ENCODE results near the gene RGS7. TPM values are rescaled to one million over a fixed set of nuclear protein-coding genes. Genes with fewer than 3 reads are reported as not detected.
"Not testable (repeated sequence)": the region's sequence is repeated elsewhere in the genome, so short reads cannot be mapped to it uniquely, and the experiment has no call there.

RGS7 gene
- total RNA-seq, 2 donors from 2014 or later, result not detected

DNA sequence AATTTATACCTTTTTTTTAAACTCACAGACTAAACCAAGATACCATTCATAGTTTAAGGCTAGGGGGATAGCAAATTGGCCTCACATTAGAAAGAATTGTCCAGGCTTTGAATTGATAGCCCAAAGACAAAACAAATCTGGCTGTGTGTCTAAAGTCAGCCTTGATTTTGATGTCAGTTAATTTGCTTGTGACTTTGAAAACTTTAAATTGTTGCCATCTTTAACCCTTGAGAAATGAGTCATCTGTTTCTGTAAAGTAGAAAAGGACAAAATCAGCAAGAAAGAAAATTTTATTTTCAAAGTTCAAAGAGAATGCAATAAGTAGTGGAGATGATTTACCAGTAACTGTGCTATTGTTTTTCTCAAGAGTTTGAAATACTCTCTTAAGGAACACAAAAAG lies 184.5 kb downstream of the RGS7 start:
- Histone ChIP-seq H3K27ac (no peak overlapping the region), H3K9me3 (no peaks in the 10 kb centered on the region), H3K36me3 (no peaks in the 10 kb centered on the region), H3K4me1 (no peaks in the 10 kb centered on the region), H3K4me3 (no peak overlapping the region), H3K27me3 (no peaks in the 10 kb centered on the region)
- TF ChIP-seq, protein P1, sequence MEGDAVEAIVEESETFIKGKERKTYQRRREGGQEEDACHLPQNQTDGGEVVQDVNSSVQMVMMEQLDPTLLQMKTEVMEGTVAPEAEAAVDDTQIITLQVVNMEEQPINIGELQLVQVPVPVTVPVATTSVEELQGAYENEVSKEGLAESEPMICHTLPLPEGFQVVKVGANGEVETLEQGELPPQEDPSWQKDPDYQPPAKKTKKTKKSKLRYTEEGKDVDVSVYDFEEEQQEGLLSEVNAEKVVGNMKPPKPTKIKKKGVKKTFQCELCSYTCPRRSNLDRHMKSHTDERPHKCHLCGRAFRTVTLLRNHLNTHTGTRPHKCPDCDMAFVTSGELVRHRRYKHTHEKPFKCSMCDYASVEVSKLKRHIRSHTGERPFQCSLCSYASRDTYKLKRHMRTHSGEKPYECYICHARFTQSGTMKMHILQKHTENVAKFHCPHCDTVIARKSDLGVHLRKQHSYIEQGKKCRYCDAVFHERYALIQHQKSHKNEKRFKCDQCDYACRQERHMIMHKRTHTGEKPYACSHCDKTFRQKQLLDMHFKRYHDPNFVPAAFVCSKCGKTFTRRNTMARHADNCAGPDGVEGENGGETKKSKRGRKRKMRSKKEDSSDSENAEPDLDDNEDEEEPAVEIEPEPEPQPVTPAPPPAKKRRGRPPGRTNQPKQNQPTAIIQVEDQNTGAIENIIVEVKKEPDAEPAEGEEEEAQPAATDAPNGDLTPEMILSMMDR (IDR thresholded peaks at IDR 0.05), result no peak
- no peak for DNase-seq (ENCODE audit: low spot score)

DNA sequence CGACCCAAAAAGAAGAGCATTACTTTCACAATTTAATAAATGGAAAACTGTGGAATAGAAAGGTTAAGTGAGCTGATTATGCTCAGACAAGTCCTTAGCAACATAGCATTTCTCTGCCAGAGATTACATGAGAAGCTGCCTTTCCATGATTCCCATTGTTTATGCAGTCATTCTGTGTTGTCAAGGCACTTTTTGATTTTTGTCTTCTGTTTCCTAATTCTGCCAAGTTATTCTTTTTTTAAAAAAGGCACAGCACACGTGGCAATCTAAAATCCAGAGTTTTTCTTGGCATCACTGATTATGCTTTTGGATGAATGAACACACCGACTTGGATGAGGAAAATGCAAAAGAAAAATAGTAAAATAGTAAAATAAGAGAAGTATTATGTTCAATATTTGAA lies 185.0 kb downstream of the RGS7 start:
- no peak for DNase-seq (ENCODE audit: low spot score)
- TF ChIP-seq, protein P1 (IDR thresholded peaks at IDR 0.05), result no peak
- Histone ChIP-seq H3K36me3 (no peaks in the 10 kb centered on the region), H3K9me3 (no peaks in the 10 kb centered on the region), H3K4me3 (no peak overlapping the region), H3K4me1 (no peaks in the 10 kb centered on the region), H3K27me3 (no peaks in the 10 kb centered on the region), H3K27ac (no peak overlapping the region)

- Histone ChIP-seq H3K9me3 (no peaks in the 10 kb centered on the region), H3K4me3 (no peak overlapping the region), H3K4me1 (no peaks in the 10 kb centered on the region), H3K27ac (no peak overlapping the region), H3K36me3 (no peaks in the 10 kb centered on the region), H3K27me3 (no peaks in the 10 kb centered on the region)
- TF ChIP-seq, protein P1 (IDR thresholded peaks at IDR 0.05), result no peak
- no peak for DNase-seq (ENCODE audit: low spot score)
Observed at GRCh38 chr1:241167121-241167630, 189.8 kb downstream of the RGS7 start.

GRCh38 chr1:241166625-241167024 lies 190.4 kb downstream of the RGS7 start:
- Histone ChIP-seq H3K27me3 (no peaks in the 10 kb centered on the region), H3K4me3 (no peak overlapping the region), H3K27ac (no peak overlapping the region), H3K36me3 (no peaks in the 10 kb centered on the region), H3K9me3 (no peaks in the 10 kb centered on the region), H3K4me1 (no peaks in the 10 kb centered on the region)
- TF ChIP-seq, protein P1 (IDR thresholded peaks at IDR 0.05), result no peak
- no peak for DNase-seq (ENCODE audit: low spot score)

DNA sequence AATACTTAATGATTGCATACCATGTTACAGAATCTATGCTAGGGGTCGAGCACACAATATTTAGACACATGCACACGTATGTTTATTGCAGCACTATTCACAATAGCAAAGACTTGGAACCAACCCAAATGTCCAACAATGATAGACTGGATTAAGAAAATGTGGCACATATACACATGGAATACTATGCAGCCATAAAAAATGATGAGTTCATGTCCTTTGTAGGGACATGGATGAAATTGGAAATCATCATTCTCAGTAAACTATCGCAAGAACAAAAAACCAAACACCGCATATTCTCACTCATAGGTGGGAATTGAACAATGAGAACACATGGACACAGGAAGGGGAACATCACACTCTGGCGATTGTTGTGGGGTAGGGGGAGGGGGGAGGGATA lies 191.7 kb downstream of the RGS7 start:
- H3K27ac ChIP-seq; H3K4me1 ChIP-seq; DNase-seq (ENCODE audit: low spot score); H3K36me3 ChIP-seq; H3K9me3 ChIP-seq; H3K4me3 ChIP-seq; H3K27me3 ChIP-seq: not testable (repeated sequence)

DNA sequence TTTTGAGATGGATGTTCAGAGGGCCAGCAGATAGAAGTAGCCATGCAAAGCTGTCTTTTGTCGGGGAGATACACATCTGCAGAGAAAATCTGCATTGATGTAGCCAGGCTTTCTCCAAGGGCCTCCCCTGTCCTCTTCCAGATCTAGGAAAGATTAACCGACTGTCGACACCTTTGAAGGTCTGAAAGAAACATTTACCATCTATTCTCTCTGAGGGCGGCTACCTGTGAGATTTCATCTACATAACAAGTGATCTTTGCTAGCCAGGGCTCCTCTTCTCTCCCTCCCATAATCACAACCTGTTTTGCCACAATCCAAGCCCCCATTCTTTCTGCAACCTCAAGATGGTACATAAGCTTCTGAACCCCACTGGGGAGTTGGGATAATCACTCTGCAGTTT lies 193.6 kb downstream of the RGS7 start:
- H3K36me3 ChIP-seq, result no peaks in the 10 kb centered on the region
- no peaks in the 10 kb centered on the region for H3K27me3 ChIP-seq
- TF ChIP-seq, protein P1 (IDR thresholded peaks at IDR 0.05), result no peak
- no peak overlapping the region for H3K4me3 ChIP-seq
- no peaks in the 10 kb centered on the region for H3K9me3 ChIP-seq
- no peaks in the 10 kb centered on the region for H3K4me1 ChIP-seq
- no peak for DNase-seq (ENCODE audit: low spot score)
- no peak overlapping the region for H3K27ac ChIP-seq

All from right atrium auricular region (tissue), 2 donors.